HEK293 (cell line): ENCODE data around the gene MAGI1.

ENCODE experiments used
- GLI4 ChIP-seq: fragments of 450-650 bp; formaldehyde crosslinking; IDR thresholded peaks from 2 replicates; pipeline ENCODE4 v1.5.1; 2016; ENCODE audit warnings: missing biosample characterization, missing genetic modification characterization
- GLIS2 ChIP-seq: fragments of 450-650 bp; formaldehyde crosslinking; IDR thresholded peaks from 2 replicates; pipeline ENCODE4 v1.5.1; 2016; ENCODE audit warnings: missing biosample characterization, missing genetic modification characterization
- KLF10 ChIP-seq: fragments of 450-650 bp; IDR thresholded peaks from 2 replicates; pipeline ENCODE4 v1.5.1; 2018; ENCODE audit warnings: missing biosample characterization, mild to moderate bottlenecking, missing genetic modification characterization
- KLF16 ChIP-seq: fragments of 450-650 bp; formaldehyde crosslinking; IDR thresholded peaks from 2 replicates; pipeline ENCODE4 v1.5.1; 2017; ENCODE audit warnings: missing biosample characterization, missing genetic modification characterization
- PRDM1 ChIP-seq: fragments of 450-650 bp; formaldehyde crosslinking; IDR thresholded peaks from 2 replicates; pipeline ENCODE4; 2016; ENCODE audit warnings: missing biosample characterization, missing genetic modification characterization
- PRDM2 ChIP-seq: fragments of 450-650 bp; formaldehyde crosslinking; IDR thresholded peaks from 2 replicates; pipeline ENCODE4 v1.5.1; 2016; ENCODE audit warnings: missing biosample characterization, missing genetic modification characterization, borderline replicate concordance
- SALL2 ChIP-seq: fragments of 450-650 bp; formaldehyde crosslinking; IDR thresholded peaks from 2 replicates; pipeline ENCODE4 v1.5.0; 2017; ENCODE audit warnings: missing biosample characterization, mild to moderate bottlenecking, missing genetic modification characterization, borderline replicate concordance
- SETDB1 ChIP-seq: IDR thresholded peaks from one replicate; pipeline ENCODE4 v1.6.1; 2017; ENCODE audit warnings: mild to moderate bottlenecking, low read length, moderate library complexity, mixed read lengths; ENCODE audit not compliant: insufficient read length
- YY2 ChIP-seq: fragments of 450-650 bp; formaldehyde crosslinking; IDR thresholded peaks from 2 replicates; pipeline ENCODE4 v1.5.1; 2016; ENCODE audit warnings: missing biosample characterization, missing genetic modification characterization
- ZBTB1 ChIP-seq: fragments of 450-650 bp; formaldehyde crosslinking; IDR thresholded peaks from 2 replicates; pipeline ENCODE4 v1.5.1; 2016; ENCODE audit warnings: missing biosample characterization, missing genetic modification characterization
- ZBTB7A ChIP-seq: fragments of 450-650 bp; formaldehyde crosslinking; IDR thresholded peaks from 2 replicates; pipeline ENCODE4 v1.5.1; 2016; ENCODE audit warnings: low read depth, missing biosample characterization, missing genetic modification characterization
- ZEB2 ChIP-seq: fragments of 450-650 bp; formaldehyde crosslinking; IDR thresholded peaks from 2 replicates; pipeline ENCODE4 v1.5.1; 2016; ENCODE audit warnings: missing biosample characterization, missing genetic modification characterization
- ZFHX2 ChIP-seq: fragments of 450-650 bp; formaldehyde crosslinking; conservative IDR thresholded peaks from 2 replicates; pipeline ENCODE4 v1.5.1; 2016; ENCODE audit warnings: missing biosample characterization, missing genetic modification characterization
- ZFP3 ChIP-seq: fragments of 450-650 bp; formaldehyde crosslinking; IDR thresholded peaks from 2 replicates; pipeline ENCODE4 v1.5.1; 2016; ENCODE audit warnings: low read depth, missing biosample characterization, missing genetic modification characterization
- ZNF174 ChIP-seq: fragments of 450-650 bp; formaldehyde crosslinking; IDR thresholded peaks from 2 replicates; pipeline ENCODE4 v1.5.0; 2017; ENCODE audit warnings: missing biosample characterization, mild to moderate bottlenecking, missing genetic modification characterization
- ZNF2 ChIP-seq: fragments of 450-650 bp; formaldehyde crosslinking; IDR thresholded peaks from 2 replicates; pipeline ENCODE4 v1.5.1; 2016; ENCODE audit warnings: missing biosample characterization, missing genetic modification characterization
- ZNF23 ChIP-seq: fragments of 450-650 bp; formaldehyde crosslinking; IDR thresholded peaks from 2 replicates; pipeline ENCODE4 v1.5.1; 2016; ENCODE audit warnings: missing biosample characterization, missing genetic modification characterization, borderline replicate concordance
- ZNF391 ChIP-seq: fragments of 450-650 bp; formaldehyde crosslinking; IDR thresholded peaks from 2 replicates; pipeline ENCODE4 v1.5.1; 2016; ENCODE audit warnings: low read depth, missing biosample characterization, missing genetic modification characterization, borderline replicate concordance
- ZNF426 ChIP-seq: fragments of 450-650 bp; formaldehyde crosslinking; IDR thresholded peaks from 2 replicates; pipeline ENCODE4 v1.5.1; 2017; ENCODE audit warnings: missing biosample characterization, missing genetic modification characterization, mild to moderate bottlenecking, inconsistent platforms, moderate library complexity
- ZNF513 ChIP-seq: fragments of 450-650 bp; IDR thresholded peaks from 2 replicates; pipeline ENCODE4 v1.5.1; 2018; ENCODE audit warnings: missing biosample characterization, missing genetic modification characterization
- ZNF560 ChIP-seq: fragments of 450-650 bp; formaldehyde crosslinking; IDR thresholded peaks from 2 replicates; pipeline ENCODE4 v1.5.1; 2017; ENCODE audit warnings: missing biosample characterization, missing genetic modification characterization, borderline replicate concordance
- ZNF600 ChIP-seq: fragments of 450-650 bp; formaldehyde crosslinking; IDR thresholded peaks from 2 replicates; pipeline ENCODE4 v1.5.1; 2016; ENCODE audit warnings: missing biosample characterization, missing genetic modification characterization
- ZNF610 ChIP-seq: fragments of 450-650 bp; formaldehyde crosslinking; IDR thresholded peaks from 2 replicates; pipeline ENCODE4 v1.5.1; 2016; ENCODE audit warnings: missing biosample characterization, missing genetic modification characterization, borderline replicate concordance
- ZNF658 ChIP-seq: fragments of 450-650 bp; formaldehyde crosslinking; IDR thresholded peaks from 2 replicates; pipeline ENCODE4; 2016; ENCODE audit warnings: missing biosample characterization, missing genetic modification characterization
- ZNF660 ChIP-seq: fragments of 450-650 bp; IDR thresholded peaks from 2 replicates; pipeline ENCODE4 v1.5.1; 2018; ENCODE audit warnings: missing biosample characterization, mild to moderate bottlenecking, missing genetic modification characterization
- ZNF664 ChIP-seq: fragments of 450-650 bp; formaldehyde crosslinking; IDR thresholded peaks from 2 replicates; pipeline ENCODE4 v1.5.1; 2016; ENCODE audit warnings: missing biosample characterization, missing genetic modification characterization
- ZNF785 ChIP-seq: fragments of 450-650 bp; formaldehyde crosslinking; IDR thresholded peaks from 2 replicates; pipeline ENCODE4 v1.5.1; 2016; ENCODE audit warnings: missing biosample characterization, missing genetic modification characterization
- ZXDB ChIP-seq: fragments of 450-650 bp; formaldehyde crosslinking; IDR thresholded peaks from 2 replicates; pipeline ENCODE4 v1.5.1; 2016; ENCODE audit warnings: missing biosample characterization, missing genetic modification characterization
- TF ChIP-seq, protein P1 (sequence below): fragments of 450-650 bp; formaldehyde crosslinking; IDR thresholded peaks from 2 replicates; pipeline ENCODE4 v1.5.1; 2017; ENCODE audit warnings: missing biosample characterization, missing genetic modification characterization
- TF ChIP-seq, protein P2 (sequence below): fragments of 450-650 bp; formaldehyde crosslinking; IDR thresholded peaks from 2 replicates; pipeline ENCODE4; 2016; ENCODE audit warnings: missing biosample characterization, missing genetic modification characterization

MAGI1 gene

DNA sequence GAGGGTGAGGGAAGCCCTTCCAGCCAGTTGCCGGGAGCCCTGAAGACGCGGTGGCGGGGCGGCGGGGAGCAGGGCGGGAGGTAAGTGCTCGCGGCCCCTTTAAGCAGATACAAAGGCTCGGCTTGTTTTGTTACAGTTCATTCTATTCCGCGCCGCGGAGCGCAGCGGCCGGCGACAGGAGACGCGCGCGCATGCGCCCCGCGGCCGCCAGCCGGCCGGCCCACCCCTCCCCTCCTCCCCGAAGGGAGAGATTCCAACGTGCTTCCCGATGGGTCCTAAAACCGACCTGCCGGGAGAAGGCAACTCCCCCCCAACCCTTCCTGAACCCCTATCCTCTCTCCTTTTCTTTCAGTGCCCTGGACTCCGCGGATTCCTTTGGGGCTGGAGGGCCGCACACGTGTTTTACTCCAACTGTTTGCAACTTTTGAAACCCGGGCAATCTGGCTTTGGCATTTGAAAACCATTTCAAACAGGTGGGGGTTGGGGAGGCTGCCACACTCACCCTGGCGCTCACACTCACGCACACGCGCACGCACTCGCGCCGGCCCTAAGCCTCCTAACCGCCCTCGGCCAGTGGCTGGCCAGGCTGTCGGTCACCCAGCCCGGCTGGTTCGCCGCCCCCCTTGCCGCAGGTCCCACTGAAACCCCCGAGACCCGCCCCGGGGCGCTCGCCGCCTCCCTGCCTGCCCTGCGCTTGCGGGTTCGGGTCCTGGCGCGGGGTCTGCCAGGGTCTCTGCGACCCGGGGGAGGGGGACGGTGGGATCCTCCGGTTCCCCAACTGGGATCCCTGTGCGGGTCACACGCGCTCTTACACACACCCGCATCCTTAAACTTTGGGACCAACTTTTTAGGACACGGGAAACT is at the start of gene MAGI1 (continued):
- TF ChIP-seq ZFHX2 (tag by site-specific recombination) (peak; percentile 31; the same call in 1 of the 2 replicates), ZNF23 (tag by site-specific recombination) (no peak), GLIS2 (tag by site-specific recombination) (peak; percentile 44; the same call in 1 of the 2 replicates), ZNF560 (no peak), ZXDB (peak; percentile 58; the same call in 1 of the 2 replicates), ZNF174 (tag by site-specific recombination) (no peak), YY2 (tag by site-specific recombination) (no peak), SALL2 (tag by site-specific recombination) (no peak), ZNF426 (tag by site-specific recombination) (no peak), ZNF391 (tag by site-specific recombination) (no peak), ZBTB1 (0 out of 2 replicates have a peak, but pooled peaks have one; percentile 82), KLF16 (peak; percentile 60; the same call in 1 of the 2 replicates), SETDB1 (no peak), ZNF513 (tag by site-specific recombination) (no peak), ZNF664 (tag by site-specific recombination) (no peak), ZNF600 (tag by site-specific recombination) (no peak), ZNF785 (tag by site-specific recombination) (no peak), ZFP3 (tag by site-specific recombination) (no peak), PRDM1 (no peak), ZBTB7A (tag by site-specific recombination) (peak; percentile 50; the same call in 1 of the 2 replicates), KLF10 (tag by site-specific recombination) (peak; percentile 46; the same call in 1 of the 2 replicates), ZEB2 (no peak), ZNF660 (tag by site-specific recombination) (peak; percentile 28; the same call in 1 of the 2 replicates), GLI4 (tag by site-specific recombination) (no peak), ZNF2 (peak; percentile 58; the same call in 1 of the 2 replicates), ZNF658 (tag by site-specific recombination) (no peak), PRDM2 (tag by site-specific recombination) (no peak), ZNF610 (tag by site-specific recombination) (peak; percentile 59; the same call in 1 of the 2 replicates)
- TF ChIP-seq, protein P1, sequence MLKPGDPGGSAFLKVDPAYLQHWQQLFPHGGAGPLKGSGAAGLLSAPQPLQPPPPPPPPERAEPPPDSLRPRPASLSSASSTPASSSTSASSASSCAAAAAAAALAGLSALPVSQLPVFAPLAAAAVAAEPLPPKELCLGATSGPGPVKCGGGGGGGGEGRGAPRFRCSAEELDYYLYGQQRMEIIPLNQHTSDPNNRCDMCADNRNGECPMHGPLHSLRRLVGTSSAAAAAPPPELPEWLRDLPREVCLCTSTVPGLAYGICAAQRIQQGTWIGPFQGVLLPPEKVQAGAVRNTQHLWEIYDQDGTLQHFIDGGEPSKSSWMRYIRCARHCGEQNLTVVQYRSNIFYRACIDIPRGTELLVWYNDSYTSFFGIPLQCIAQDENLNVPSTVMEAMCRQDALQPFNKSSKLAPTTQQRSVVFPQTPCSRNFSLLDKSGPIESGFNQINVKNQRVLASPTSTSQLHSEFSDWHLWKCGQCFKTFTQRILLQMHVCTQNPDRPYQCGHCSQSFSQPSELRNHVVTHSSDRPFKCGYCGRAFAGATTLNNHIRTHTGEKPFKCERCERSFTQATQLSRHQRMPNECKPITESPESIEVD: no peak
- TF ChIP-seq, protein P2, sequence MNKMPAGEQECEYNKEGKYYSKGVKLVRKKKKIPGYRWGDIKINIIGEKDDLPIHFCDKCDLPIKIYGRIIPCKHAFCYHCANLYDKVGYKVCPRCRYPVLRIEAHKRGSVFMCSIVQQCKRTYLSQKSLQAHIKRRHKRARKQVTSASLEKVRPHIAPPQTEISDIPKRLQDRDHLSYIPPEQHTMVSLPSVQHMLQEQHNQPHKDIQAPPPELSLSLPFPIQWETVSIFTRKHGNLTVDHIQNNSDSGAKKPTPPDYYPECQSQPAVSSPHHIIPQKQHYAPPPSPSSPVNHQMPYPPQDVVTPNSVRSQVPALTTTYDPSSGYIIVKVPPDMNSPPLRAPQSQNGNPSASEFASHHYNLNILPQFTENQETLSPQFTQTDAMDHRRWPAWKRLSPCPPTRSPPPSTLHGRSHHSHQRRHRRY (tag by site-specific recombination): no peak
